GM18867 (cell line): ENCODE measurements around the gene BID.
A peak's percentile ranks its signal among the peaks of the same experiment; 100 is the strongest.

ENCODE experiments used
- ATAC-seq: cut with Tn5 transposase; IDR thresholded peaks from one replicate; pipeline ENCODE4 v1.9.1; 2021; ENCODE audit warnings: mild to moderate bottlenecking, moderate library complexity; ENCODE audit not compliant: unreplicated experiment

The BID gene

DNA sequence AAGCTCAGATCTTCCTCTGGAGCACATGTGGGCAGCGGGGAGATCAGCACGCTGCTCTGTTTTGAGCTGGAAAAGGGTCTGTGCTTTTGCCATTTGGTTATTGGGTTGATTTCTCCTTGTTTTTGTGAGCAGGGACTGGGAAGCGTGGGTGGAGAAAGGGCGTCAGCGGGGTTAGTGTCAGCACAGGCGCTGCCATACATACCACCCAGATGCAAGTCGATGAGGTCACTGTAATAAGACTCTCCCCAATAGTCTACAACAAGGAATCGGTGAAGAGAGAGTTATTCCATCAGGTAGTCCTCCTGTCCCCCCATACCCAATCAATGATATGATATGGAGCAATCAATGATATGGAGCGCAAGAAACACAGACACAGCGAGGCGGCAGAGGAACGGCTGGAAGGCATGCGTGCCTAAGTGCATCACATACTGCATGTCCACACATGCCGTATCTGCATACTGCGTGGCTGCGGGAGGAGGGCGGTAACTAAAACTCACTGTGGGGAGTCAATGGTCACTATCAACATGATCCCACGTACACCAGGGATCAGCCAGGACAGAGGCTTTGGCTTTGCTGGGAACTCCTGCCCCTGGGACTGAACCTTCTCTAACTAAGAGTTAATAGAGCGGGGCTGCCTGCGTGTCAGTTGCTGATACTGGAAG lies 29.5 kb upstream of the BID start:
- no peak for ATAC-seq

- ATAC-seq, result no peak
Observed at GRCh38 chr22:17802822-17803221, 28.6 kb upstream of the BID start.

- ATAC-seq, result no peak
Observed at GRCh38 chr22:17802411-17802810, 28.1 kb upstream of the BID start.

DNA sequence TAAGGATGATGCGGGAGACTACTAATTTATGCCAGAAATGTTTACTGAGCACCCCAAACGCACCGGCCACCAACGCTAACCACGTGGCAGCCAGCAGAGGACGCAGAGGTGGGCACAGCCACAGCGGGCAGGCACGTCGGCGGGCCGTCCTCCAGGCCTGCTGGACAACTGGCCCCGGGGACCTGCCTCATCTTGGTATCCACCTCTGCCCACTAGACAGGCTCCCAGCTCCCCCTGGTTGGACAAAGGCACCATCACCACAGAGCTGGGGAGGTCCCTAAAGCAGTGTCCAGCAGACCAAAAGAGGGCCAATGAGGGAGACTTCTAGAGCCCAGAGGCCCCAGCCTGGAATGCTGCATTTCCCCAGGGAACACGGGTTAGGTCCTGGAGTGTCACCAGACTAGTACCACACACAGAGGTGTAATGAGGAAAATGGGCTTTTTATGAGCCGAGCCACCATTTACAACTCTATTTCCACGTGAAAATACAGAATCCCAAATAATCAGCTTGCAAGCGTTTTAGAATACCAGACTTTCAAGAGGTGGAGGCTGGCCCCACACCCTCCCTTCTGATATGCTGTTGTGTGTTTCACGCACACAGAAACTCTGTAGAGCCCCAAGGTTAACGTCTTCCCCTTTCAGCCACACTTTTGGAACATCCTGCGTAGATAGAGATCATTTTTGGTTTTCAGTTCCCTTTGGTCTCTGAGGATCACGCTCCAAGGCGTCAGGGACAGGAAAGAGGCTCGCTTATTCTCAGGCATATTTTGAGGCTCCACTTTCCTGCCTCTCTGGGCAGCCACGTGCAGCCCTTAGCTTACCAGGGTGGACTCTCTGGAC lies 23.7 kb upstream of the BID start:
- peak; percentile 51 for ATAC-seq

- no peak for ATAC-seq
Observed at GRCh38 chr22:17796695-17797094, 22.4 kb upstream of the BID start.

DNA sequence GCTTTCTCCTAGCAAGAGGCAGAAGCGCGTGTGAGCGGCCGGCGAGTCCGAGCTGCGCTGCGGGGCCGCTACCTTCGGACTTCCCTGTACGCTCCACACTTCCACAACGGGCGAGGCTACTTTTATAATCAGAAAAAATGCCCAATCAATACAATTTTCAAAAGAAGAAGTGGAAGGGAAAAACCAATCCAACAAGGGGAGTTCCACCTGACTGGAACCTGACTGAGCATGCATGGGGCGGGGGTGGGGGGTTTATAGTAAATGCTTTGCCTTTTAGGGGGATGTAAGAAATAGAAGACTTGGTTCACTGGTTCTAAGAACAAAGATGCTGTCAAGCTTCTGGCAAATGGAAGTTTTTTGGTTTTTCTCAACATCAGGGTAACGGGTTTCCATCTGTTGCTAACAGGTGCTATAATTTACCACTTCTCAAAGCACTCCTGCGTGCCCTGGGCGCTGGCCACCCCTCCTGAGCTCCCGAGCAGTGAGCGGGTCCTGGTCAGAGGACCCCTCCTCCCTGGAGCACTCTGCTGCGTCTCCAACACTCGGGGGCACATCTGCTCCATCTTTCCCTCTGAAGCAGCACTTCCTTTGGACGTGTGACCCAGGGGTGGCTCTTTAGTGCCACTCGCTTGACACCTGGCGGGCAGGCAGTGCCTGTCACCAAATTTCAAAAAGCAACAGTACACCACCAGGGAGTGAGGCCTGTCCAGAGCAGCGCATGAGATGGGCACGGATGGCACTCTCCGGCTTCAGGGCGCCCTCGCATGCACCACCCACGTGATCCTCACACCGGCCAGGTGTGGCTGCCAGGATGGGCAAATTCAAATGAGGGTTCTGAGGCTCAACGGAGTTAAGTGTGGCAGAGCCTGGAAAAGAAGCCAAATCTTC lies 21.6 kb upstream of the BID start:
- no peak for ATAC-seq

DNA sequence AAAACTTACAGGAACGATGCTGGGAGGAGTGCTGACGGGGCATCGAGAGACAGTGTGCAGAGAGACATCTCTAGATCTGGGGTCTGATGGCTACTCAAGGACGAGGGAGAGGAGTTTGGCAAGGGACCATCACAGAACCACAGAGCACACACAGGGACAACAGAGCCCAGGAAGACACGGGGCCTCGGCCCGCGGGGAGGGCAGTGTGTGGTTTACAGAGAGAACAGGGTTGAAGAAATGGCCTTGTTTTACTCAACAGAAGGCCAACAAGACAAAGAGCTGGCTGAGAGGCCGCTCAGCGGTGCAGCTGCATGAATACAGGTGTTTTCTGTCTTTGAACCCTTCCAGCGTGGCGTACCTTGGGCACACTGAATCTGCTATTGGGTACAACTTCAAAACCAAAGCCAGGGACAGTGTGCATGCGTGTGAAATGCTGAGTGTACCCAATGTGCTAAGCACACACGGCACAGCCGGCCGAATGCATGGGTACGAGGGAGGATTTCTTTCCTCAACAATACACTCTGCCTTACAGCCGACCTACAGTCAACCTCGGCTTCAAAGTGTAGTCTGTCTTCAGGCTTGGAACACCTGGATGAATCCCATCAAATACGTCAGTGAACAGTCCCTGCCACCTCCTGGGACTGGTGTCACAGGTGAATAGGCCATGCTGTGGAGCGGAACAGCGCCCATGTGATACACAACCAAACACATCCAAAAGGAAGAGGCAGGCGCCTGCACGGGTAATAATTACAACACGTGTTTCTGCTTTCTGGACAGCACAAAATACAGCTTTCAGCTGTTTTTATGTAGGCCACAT lies 20.7 kb upstream of the BID start:
- no peak for ATAC-seq

DNA sequence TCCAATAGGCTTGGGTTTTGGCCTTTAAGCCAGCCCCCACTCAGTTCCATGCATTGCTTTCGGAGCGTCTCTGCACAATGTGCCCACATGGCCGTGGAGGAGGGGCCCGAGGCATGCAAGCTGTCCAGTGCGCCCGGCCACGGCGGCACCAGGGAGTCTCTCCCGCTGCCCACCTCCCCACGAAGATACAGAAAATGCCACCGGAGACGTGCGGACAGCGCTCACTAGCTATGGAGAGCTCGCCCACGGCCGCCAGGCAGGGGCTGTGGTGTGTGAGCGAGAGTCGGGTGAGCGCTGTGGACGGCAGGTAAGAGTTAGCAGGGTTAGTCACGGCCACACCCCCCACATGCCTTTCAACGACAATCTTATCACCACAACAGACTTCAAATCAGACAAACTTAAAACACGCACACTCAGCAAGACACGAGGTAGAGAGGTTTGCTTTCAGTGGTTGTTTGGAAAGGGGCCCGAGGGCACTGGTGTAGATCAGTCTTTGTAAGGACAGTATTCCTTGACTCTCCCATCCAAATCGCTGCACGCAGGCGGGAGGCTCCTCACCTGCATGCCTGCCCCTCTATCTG lies 18.7 kb upstream of the BID start:
- ATAC-seq, result no peak

DNA sequence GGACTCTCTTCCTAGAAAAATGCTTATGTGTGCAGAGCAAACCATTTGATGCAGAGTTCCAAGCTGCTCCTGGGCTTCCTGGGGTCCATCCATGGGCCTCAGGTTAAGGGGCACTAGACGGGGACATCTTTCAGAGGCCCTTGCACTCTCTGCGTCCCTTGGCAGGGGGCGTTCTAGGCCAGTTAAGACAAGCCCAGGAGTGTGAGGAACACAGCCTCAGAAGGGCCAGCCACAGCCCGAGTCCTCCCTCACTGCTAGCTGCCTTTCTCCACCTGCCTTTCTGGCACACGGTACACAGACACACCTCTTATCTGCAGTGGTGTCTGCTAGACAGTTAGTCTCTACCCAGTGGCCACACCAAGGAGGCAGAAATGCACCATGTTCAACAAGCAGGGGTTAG lies 18.0 kb upstream of the BID start:
- no peak for ATAC-seq

DNA sequence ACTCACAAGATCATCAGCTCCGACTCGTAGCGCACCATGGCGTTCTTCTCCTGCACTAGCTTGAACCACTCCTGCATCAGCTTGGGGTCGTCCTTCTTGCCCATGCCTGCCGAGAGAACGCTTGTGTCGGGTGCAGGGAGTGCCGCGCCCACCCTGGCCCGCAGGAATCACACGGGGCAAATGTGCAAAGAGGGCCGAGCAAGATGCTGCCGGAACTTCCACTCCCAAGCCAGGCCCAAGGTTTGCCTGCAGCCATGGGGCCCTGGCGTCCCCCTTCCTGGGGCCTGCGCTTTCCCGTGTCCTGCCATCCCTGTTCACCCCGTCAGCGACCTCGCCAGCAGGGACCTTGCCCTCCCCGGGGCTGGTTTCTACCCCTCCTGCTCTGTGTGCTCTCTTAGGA lies 16.9 kb upstream of the BID start:
- no peak for ATAC-seq

- ATAC-seq, result no peak
Observed at GRCh38 chr22:17789379-17790200, 15.3 kb upstream of the BID start.

- no peak for ATAC-seq
Observed at GRCh38 chr22:17788528-17789378, 14.5 kb upstream of the BID start.

DNA sequence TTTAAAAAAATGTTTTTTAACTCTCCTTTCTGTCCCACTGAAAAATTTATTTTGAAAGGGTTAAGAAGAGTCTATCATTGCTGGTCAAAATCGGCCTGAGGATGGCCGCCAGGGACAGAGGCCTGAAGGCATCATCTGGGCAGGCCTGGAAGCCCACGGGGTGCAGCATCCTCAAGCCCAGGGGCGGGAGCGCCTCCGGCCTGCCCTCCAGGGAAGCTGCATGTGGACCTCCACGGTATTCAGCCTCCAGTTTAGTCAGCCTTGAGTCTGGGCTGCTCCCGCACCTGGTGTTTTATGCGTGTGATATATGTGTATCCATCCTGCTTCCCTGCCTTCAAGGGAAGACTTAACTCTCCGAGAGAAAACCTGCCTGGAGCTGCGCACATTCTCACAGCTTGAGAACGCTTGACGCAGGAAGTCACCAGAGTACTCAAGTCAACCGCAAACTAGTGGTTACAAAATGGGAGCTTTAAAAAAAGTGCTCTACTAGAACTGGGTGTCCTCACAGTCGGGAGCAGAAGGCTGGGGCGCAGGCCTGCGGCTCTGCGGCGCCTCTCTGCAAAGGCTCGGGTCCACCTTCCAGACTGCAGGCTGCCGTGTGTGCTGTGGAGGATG lies 13.6 kb upstream of the BID start:
- ATAC-seq, result no peak

GRCh38 chr22:17787241-17787640 lies 13.0 kb upstream of the BID start:
- no peak for ATAC-seq

GRCh38 chr22:17786435-17787161 lies 12.3 kb upstream of the BID start:
- no peak for ATAC-seq

GRCh38 chr22:17785185-17786184 lies 11.2 kb upstream of the BID start:
- ATAC-seq, result no peak
